ENCODE results near the gene ABHD12. TPM values are rescaled to one million over a fixed set of nuclear protein-coding genes. Genes with fewer than 3 reads are reported as not detected.

Gene ABHD12
- total and polyA plus RNA-seq, 11 donors, result 15.6 to 43.8 (median 26.5) TPM

- intact Hi-C loops (cut with DNase I), result loop anchor here in 5 of 10 donors (5.0 to 10.0 kb wide), 4 partner anchors 78 to 88 kb away; partner anchors contain the start of gene ABHD12 (in 3 of the 5)
- 72 to 81% (median 77%) methylated on average over 17 to 18 of the region's 18 CpGs for WGBS, 4 donors
- DNase-seq, result peak in 2 of 5 donors; percentile 68 to 74
Observed at GRCh38 chr20:25309395-25310267, 81.0 kb downstream of the ABHD12 start.

GRCh38 chr20:25308671-25309394, 81.8 kb downstream of the ABHD12 start:
- peak in 3 of 4 donors; percentile 1 to 8 (median 2) for ATAC-seq
- 76 to 87% (median 86%) methylated on average over 9 to 17 of the region's 17 CpGs for WGBS, 4 donors

More at GRCh38 chr20:25309395-25310267, 81.0 kb downstream of the ABHD12 start:
- no peak for TF ChIP-seq POLR2A (IDR thresholded peaks at IDR 0.05)
- TF ChIP-seq CTCF (IDR thresholded peaks at IDR 0.05), result no peak
- H3K4me3 ChIP-seq, result no peak overlapping the region
- H3K36me3 ChIP-seq, result peaks cover 0 to 33% (median 11%) of the 10 kb centered on the region in 9 donors
- no peaks in the 10 kb centered on the region for H3K9me3 ChIP-seq
- H3K27ac ChIP-seq, result peak overlapping the region in 10 of 12 donors; percentile 27 to 89 (median 70)
- H3K4me1 ChIP-seq, result peaks cover 0 to 39% (median 24%) of the 10 kb centered on the region in 12 donors
- ATAC-seq, result peak; percentile 35 to 76 (median 66)
- no peaks in the 10 kb centered on the region for H3K27me3 ChIP-seq

GRCh38 chr20:25308083-25308491, 82.5 kb downstream of the ABHD12 start:
- intact Hi-C loops (cut with DNase I), result loop anchor here in 1 of 10 donors (5.0 kb wide), 1 partner anchor 84 kb away; the partner anchor contains the start of gene ABHD12
- WGBS, 4 donors, result 84 to 92% (median 92%) methylated on average over 12 to 13 of the region's 13 CpGs
- Histone ChIP-seq H3K4me1 (peaks cover 0 to 30% (median 24%) of the 10 kb centered on the region in 12 donors), H3K9me3 (no peaks in the 10 kb centered on the region), H3K27ac (no peak overlapping the region), H3K4me3 (no peak overlapping the region), H3K36me3 (peaks cover 0 to 34% (median 15%) of the 10 kb centered on the region in 9 donors), H3K27me3 (no peaks in the 10 kb centered on the region)
- TF ChIP-seq POLR2A (IDR thresholded peaks at IDR 0.05), result no peak
- no peak for TF ChIP-seq CTCF (IDR thresholded peaks at IDR 0.05)
- ATAC-seq, result no peak
- peak in 1 of 5 donors; percentile 61 for DNase-seq

More at GRCh38 chr20:25308671-25309394, 81.8 kb downstream of the ABHD12 start:
- peak overlapping the region in 5 of 12 donors; percentile 22 to 89 (median 66) for H3K27ac ChIP-seq
- peaks cover 0 to 38% (median 11%) of the 10 kb centered on the region in 9 donors for H3K36me3 ChIP-seq
- DNase-seq, result peak in 1 of 5 donors; percentile 49
- H3K4me1 ChIP-seq, result peaks cover 0 to 34% (median 24%) of the 10 kb centered on the region in 12 donors
- H3K4me3 ChIP-seq, result no peak overlapping the region
- intact Hi-C loops (cut with DNase I), result loop anchor here in 1 of 10 donors (5.0 kb wide), 1 partner anchor 83 kb away; the partner anchor contains the start of gene ABHD12
- TF ChIP-seq POLR2A (IDR thresholded peaks at IDR 0.05) (no peak), CTCF (IDR thresholded peaks at IDR 0.05) (no peak)
- H3K9me3 ChIP-seq, result no peaks in the 10 kb centered on the region
- H3K27me3 ChIP-seq, result no peaks in the 10 kb centered on the region

All from heart left ventricle (tissue), 16 donors.